Transverse colon (tissue), 4 donors: ENCODE results near the gene TYROBP.

ENCODE experiments used
- EP300 ChIP-seq: sonication (generic); formaldehyde crosslinking; IDR thresholded peaks from one replicate; pipeline ENCODE4 v1.6.1; 2017; ENCODE audit warnings: antibody characterized with exemption, low read depth
- POLR2A ChIP-seq: fragments of 450-650 bp; IDR thresholded peaks from one replicate; pipeline ENCODE4 v1.6.1; 2016; ENCODE audit warnings: antibody characterized with exemption, mild to moderate bottlenecking, moderate library complexity
- POLR2AphosphoS5 ChIP-seq, 3 donors: sonication (generic); formaldehyde crosslinking; IDR thresholded peaks; one replicate each; pipeline ENCODE4 v1.6.1; 2016; ENCODE audit warnings: antibody characterized with exemption in 3 of 3
- TF ChIP-seq, protein P1 (sequence below), 5 experiments: fragments of 200-600 bp in 3 of 5; fragments of 450-650 bp in 2 of 5; sonication (generic) in 3 of 5; IDR thresholded peaks; 1 replicate in 2 of 5; 2 replicates in 3 of 5; pipeline ENCODE4 v1.5.1; 2016 to 2017; ENCODE audit warnings: antibody characterized with exemption in 5 of 5, inconsistent platforms in 3 of 5, mild to moderate bottlenecking in 2 of 5, moderate library complexity in 1 of 5

DNA sequence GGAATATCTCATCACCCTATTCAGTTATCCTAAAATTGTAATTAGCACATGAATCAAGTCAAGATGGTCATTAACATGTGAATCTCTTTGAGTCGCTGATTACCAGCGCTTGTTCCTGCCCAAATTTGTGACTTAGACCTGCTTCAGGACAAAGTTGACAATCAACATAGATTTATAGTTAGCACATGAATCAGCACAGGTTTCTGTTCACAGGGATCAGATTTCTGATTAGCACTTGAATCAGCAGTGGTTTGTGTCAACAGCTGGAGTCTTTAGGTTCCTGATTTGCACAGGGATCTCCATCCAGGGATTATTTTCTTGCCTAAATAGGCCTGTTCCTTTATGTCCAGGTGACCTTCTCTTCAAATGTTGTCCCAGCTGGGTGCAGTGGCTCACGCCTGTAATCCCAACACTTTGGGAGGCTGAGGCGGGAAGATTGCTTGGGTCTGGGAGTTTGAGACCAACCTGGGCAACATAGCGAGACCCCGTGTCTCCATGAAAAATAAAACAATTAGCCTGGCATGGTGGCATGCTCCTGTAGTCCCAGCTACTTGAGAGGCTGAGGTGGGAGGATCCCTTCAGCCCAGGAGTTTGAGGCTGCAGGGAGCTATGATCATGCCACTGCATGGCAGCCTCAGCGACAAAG lies 24.3 kb upstream of the TYROBP start:
- TF ChIP-seq POLR2A (no peak), EP300 (no peak), POLR2AphosphoS5 (IDR thresholded peaks at IDR 0.05) (no peak)
- TF ChIP-seq, protein P1, sequence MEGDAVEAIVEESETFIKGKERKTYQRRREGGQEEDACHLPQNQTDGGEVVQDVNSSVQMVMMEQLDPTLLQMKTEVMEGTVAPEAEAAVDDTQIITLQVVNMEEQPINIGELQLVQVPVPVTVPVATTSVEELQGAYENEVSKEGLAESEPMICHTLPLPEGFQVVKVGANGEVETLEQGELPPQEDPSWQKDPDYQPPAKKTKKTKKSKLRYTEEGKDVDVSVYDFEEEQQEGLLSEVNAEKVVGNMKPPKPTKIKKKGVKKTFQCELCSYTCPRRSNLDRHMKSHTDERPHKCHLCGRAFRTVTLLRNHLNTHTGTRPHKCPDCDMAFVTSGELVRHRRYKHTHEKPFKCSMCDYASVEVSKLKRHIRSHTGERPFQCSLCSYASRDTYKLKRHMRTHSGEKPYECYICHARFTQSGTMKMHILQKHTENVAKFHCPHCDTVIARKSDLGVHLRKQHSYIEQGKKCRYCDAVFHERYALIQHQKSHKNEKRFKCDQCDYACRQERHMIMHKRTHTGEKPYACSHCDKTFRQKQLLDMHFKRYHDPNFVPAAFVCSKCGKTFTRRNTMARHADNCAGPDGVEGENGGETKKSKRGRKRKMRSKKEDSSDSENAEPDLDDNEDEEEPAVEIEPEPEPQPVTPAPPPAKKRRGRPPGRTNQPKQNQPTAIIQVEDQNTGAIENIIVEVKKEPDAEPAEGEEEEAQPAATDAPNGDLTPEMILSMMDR (IDR thresholded peaks at IDR 0.05): no peak
